Measurements from ENCODE around the gene NDST4.

Gene NDST4

DNA sequence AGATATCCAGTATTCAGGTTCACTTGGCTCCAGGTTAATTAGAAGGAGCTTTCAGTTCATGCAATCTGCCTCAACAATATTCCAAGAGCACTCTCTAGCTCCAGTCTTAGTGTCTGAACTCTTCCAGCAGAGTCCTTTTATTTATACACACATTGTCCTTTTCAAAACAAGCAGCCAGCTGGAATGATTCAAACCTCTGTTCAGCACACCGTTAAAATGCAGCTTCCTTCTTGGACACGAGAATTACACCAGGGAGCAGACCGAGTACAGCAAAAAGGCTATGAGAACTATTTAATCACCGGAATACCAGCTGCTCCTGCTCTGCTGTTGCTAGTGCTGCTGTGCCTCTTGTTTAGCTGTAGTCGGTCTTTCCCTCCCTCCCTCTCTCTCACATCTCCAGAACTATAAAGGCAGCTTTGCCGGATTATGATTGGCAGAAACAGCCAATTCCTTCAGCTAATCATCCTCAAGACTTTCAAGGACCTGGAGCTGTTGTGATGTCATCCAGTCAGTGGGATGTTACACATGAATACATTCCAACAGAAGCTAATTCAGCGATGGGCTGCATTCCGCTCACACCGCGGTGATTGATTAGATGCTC lies at the start of gene NDST4:
NDST4 (minus strand) TSS at position 115 of the 601 bp plus-strand sequence. CDS start 36,584 bp downstream, outside the sequence.
- DNase-seq: no peak

GRCh38 chr4:115159141-115159540 lies 45.7 kb upstream of the NDST4 start:
- DNase-seq: no peak

- no peak for DNase-seq
These were observed 44.9 kb upstream of the NDST4 start for GRCh38 chr4:115158296-115158695.

- DNase-seq: no peak
These were observed 41.4 kb upstream of the NDST4 start for GRCh38 chr4:115154826-115155225.

- DNase-seq: no peak
These were observed 39.5 kb upstream of the NDST4 start for GRCh38 chr4:115152965-115153364.

GRCh38 chr4:115152081-115152480 lies 38.7 kb upstream of the NDST4 start:
- DNase-seq: no peak

DNA sequence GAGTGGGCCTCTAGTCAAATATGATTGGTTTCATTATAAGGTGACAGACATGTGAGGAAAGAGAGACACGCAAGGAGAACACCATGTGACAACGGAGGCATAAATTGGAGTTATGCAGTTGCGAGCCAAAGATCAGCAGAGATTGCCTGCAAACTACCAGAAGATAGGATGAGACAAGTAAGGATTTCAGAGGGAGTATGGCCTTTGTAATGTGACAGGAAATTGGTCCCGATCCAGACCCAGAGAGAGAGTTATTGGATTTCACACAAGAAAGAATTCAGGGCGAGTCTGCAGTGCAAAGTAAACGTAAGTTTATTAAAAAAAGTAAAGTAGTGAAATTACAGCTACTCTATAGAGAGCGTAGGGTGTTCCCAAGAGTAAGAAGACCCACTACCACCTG lies 35.7 kb upstream of the NDST4 start:
- DNase-seq: no peak

DNA sequence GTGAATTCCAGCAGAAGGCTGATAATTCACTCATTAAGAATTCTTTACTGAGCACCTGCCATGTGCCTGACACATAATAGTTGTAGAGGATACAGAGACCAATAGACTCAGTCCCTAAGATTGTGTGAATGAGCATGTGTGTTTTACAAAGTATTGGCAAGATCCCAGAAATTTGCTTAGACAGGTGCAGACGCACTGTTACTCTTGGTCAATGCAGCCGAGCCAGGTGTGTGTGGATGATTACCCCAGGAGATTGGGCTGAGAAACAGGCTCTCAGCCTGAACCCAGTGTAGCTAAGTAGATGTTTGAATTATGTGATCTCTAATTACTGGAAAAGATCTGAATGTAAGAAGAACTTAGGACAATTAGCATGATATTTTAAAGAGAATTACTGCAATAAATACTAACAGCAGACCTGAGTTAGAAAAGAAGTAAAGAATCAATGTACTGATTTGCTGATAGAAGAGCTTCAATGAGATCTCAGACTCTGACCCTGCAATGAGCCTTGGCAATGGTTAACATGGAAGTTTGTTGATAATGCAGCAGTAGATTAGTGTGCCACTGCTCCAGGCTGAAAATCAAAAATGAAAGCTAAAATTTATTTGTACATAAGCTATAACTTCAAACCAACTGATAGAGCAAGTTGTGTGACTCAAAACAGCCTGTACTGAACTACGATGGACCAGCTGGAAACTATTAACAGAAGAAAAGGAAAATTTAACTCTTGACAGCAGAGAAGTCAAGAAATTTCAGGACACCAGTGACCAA lies 32.2 kb upstream of the NDST4 start:
- peak; percentile 78 for DNase-seq

DNA sequence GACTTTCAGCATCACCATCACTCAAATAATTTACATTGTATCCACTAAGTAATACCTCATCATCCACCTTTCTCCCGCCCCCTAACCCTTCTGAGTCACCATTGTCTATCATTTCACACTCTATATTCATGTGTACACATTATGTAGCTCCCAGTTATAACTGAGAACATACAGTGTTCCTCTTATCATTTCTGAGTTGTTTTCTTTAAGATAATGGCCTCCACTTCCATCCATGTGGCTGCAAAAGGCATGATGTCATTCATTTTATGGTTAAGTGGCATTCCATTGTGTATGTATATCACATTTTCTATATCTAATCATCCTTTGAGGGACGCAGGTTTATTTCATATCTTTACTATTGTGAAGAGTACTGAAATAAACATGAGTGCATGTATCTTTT lies 14.6 kb upstream of the NDST4 start:
- no peak for DNase-seq

DNA sequence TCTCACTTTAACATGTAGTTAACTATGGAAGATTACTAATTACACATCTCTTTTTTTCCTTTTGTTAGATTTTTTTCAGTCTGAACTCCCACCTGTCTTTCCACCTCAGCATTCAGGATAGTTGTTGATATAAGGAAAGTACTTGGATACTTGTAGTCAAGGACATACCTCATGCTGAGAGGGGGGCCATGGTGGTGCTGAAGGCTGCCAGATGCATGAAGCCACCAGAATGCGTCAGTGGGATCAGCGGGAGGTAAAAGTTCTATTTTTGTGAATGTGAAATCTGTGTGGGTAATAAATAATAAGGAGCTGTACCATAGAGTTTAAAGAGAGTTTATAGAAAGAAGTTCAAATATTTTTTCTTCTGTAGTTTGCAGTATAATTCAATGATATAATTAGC lies 13.1 kb upstream of the NDST4 start:
- no peak for DNase-seq

DNA sequence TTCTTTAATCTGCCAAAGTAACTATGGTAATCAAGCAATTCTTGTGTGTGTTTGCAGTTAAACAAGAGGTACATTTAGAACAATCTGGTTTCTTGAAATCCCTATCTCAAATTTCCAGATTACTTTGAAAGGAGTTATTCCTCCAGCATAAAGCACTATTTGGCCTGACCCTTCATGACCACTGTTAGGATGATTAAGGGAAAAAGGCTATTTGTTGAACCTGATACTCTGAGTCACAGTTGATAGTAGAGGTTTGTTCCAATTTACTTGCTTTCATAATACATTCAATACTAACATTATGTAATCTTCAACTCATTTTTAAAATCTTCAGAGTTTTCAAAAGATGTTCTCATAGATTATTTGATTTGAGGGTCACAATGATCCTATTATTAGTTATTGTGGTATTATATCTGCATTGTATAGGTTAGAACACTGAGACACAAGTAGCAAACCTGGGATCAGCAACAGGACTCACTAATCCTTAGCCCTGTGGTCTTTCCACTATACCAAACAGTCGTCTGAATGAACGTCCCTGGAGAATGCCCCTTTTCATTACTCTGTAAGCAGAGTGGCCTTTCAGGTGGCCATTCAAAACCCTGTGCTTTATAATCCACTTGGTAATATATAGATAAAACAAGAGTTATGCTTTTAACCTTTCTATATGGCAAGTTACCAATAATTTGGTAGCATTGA lies 8.1 kb upstream of the NDST4 start:
- DNase-seq: no peak

GRCh38 chr4:115119804-115120352 lies 6.5 kb upstream of the NDST4 start:
- no peak for DNase-seq

- no peak for DNase-seq
These were observed 4.2 kb upstream of the NDST4 start for GRCh38 chr4:115117651-115118050.

GRCh38 chr4:115110191-115111181 lies 2.9 kb downstream of the NDST4 start:
- DNase-seq: peak; percentile 18

DNA sequence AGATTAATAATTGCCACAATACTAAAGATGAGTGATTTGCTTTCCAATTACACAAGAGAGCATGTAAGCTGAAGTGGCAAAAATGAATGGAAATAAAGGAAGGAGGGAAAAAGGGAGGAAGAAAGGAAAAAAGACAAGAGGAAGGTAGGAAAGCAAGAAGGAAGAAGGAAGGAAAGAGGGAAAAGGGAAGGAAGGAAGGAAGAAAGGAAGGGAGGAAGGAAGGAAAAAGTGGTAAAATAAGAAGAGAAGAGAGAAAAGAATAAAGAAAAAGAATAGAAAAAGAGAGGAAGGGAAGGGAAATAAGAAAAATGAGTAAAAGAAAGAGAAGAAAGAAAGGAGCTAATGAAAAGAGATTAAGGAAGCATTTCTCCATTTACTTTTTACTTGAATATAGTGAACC lies 4.6 kb downstream of the NDST4 start:
- DNase-seq: no peak

DNA sequence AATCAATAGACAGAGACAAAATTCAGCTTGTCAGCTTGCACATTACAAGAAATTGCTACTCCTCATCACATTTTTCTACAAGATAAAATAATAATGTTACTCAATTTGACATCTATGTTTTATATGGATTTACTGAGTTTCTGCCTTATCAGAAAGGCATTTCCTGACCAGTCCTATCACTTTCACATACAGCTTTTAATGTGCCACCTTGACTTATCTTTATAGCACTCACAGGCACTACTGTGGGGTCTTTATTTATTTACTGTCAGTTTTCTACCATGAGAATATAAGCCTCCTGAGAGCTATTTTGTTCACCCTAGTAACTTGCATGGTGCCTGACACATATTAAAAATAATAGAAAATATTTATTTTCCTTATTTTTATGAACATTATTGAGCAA lies 6.0 kb downstream of the NDST4 start:
- no peak for DNase-seq

DNA sequence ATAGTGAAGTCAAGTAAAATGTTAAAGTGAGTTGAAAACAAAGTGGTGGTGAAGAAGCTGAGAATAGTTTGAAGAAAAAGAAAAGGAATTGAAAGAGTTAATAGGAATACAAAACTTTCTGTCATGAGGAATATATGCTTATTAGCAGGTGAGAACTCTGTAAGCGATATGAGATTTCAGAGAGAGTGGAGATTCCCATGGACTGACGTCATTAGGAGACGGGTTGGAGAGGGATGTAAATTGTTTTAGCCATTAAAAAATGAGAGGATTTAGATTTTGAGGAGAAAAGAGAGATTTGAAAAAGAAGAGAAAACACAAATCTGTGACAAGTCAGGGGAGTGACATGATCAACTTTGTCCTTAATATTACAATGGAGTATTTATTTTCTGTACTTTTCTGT lies 11.7 kb downstream of the NDST4 start:
- no peak for DNase-seq

DNA sequence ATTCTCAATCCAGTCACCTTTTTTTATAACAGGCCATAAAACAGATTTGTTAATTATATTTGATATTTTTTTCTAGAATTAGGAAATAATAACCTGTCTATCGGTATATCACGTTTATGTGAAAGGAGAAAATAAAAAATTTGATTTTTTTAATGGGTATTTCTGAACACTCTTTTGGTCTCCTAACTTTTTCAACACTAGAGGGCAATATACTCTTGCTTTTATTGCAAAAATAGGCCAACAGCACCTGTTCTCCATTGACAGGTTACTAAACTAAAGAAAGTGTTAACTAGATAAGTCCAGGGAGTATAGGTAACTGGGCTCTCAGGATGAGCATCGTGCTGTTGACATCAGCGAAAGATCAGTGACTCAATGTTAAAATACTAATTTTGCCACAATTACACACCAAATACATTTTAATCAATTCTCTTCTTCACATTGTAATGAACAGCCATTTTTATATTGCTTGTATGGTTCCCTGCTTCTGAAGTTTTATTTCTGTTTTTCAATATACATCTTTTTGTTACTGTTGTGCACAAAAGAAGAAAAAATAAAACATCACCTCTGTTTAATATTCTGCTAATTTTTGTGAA lies 22.8 kb downstream of the NDST4 start:
- DNase-seq: peak; percentile 1

GRCh38 chr4:115082633-115083032 lies 30.8 kb downstream of the NDST4 start:
- DNase-seq: no peak

DNA sequence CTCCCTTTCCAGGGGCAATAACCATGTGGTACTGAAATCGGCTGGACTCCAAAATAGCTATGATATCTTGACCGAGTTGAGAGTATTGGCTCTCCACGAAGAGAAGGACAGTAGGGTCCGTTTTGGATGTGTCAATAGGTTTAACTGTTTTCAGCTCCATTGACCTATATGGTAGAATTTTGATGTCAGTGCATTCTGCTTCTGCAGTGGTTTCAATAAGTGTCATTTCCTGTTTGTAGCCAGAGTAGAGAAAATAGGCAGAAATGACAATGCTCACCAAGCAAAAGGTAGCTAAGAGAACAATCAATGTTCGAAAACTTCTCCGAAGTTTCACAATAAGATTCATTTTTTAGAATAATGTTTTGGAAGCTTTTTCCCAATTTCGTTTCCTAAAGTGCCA lies 36.7 kb downstream of the NDST4 start:
- DNase-seq: no peak

GRCh38 chr4:115058533-115058932 lies 54.9 kb downstream of the NDST4 start:
- no peak for DNase-seq

GRCh38 chr4:115054836-115055235 lies 58.6 kb downstream of the NDST4 start:
- DNase-seq: no peak
